ENCODE data around the gene RHEBL1. TPM values are rescaled to one million over a fixed set of nuclear protein-coding genes. Genes with fewer than 3 reads are reported as not detected.
A peak's percentile ranks its signal among the peaks of the same experiment; 100 is the strongest.

Gene RHEBL1
- total RNA-seq, 2 donors from 2014 or later = 0.35 TPM; not detected in 1

DNA sequence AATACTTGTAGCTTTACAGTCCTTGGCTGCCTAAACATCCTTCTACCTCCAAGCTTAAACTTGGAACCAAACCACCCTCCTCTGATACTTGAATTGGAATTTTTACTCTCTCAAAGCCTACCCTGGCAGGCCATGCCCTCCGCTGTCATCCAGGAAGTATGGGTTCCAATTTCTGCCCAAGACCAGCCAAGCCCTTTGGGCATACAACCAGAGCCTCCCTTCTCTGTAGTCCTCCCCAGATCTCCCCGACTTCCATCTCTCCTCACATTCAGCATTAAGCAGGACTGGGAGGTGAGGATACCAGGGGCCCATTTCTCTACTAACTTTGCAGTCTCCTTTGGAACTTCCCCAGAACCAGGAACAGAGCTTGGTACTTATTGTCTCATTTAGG is 25.2 kb upstream of the RHEBL1 start:
- TF ChIP-seq, protein P1, sequence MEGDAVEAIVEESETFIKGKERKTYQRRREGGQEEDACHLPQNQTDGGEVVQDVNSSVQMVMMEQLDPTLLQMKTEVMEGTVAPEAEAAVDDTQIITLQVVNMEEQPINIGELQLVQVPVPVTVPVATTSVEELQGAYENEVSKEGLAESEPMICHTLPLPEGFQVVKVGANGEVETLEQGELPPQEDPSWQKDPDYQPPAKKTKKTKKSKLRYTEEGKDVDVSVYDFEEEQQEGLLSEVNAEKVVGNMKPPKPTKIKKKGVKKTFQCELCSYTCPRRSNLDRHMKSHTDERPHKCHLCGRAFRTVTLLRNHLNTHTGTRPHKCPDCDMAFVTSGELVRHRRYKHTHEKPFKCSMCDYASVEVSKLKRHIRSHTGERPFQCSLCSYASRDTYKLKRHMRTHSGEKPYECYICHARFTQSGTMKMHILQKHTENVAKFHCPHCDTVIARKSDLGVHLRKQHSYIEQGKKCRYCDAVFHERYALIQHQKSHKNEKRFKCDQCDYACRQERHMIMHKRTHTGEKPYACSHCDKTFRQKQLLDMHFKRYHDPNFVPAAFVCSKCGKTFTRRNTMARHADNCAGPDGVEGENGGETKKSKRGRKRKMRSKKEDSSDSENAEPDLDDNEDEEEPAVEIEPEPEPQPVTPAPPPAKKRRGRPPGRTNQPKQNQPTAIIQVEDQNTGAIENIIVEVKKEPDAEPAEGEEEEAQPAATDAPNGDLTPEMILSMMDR (IDR thresholded peaks at IDR 0.05) = no peak
- Histone ChIP-seq H3K4me3 (peak overlapping the region in 1 of 2 donors; percentile 40), H3K27me3 (no peaks in the 10 kb centered on the region), H3K4me1 (peaks cover 0 to 45% of the 10 kb centered on the region in 2 donors), H3K27ac (no peak overlapping the region), H3K9me3 (no peaks in the 10 kb centered on the region), H3K36me3 (peaks cover 34% of the 10 kb centered on the region)
- DNase-seq (ENCODE audit: low spot score) = no peak

DNA sequence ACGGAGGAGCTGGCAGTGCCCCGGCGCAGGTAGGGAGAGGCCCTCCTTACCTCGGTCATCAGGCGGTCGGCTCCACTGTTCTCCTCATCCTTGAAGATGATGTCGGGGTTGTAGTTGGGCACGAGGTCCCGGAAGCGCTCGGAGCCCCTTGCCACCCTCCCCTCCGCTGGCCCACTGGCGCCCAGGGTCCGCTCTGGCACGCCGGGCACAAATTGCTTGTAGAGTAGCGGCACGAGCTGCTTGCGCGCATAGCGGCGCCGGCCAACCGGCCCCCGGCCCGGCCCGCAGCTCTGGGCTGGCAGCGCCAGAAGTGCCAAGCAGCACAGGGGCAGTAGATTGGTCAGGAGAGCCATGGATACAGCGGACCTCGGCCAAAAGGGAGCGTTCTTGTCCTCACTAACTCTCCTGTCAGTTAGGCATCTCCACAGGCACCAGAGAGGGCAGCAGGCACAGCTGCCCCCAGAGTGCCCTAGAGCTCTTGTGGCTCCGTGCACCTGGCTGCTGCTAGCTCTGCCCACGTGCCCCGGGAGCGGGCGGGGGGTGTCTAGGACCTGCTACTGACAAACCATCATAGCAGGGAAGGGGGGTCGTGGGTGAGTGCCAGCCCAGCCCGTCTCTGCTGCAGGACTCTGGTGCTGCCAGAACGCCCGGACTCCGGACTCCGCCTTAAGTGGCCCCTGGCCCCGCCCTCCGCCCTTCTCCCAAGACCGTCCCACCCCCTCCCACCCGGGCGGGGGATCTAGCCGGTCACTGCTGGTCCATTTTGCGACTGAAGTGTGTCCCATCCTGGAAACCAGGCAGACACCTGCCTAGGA is 24.6 kb upstream of the RHEBL1 start, which contains the start of gene DHH:
DHH (minus strand) TSS at position 642 of the 815 bp plus-strand sequence; CDS start at position 353, 289 bp downstream.
- peaks cover 0 to 51% of the 10 kb centered on the region in 2 donors for H3K4me1 ChIP-seq
- H3K27ac ChIP-seq = no peak within 1 kb of the TSS
- peaks cover 28% of the 10 kb centered on the region for H3K36me3 ChIP-seq
- H3K4me3 ChIP-seq = peak within 1 kb of the TSS; percentile 11 to 40
- H3K27me3 ChIP-seq = no peaks in the 10 kb centered on the region
- no peak for DNase-seq (ENCODE audit: low spot score)
- H3K9me3 ChIP-seq = no peaks in the 10 kb centered on the region
- TF ChIP-seq, protein P1 (IDR thresholded peaks at IDR 0.05) = no peak

DNA sequence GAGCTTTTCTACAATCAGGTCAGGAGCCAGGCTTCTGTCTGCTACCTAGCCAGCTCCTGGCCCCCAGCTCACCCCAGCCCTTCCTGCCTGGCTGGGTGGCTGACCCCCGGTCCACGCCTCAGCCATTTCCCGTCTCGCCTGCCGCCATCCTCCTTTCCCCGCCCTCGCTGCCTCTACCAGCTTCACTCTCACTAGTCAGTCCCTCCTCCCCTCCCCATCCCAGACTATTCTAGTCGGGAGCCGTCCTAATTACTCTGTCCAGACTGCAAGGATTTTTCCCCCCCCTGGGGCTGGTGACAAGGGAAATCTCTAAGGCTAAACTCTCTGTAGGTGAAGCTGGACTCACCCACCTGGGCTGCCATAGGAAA is 24.0 kb upstream of the RHEBL1 start:
- no peak overlapping the region for H3K27ac ChIP-seq
- TF ChIP-seq, protein P1 (IDR thresholded peaks at IDR 0.05) = no peak
- DNase-seq (ENCODE audit: low spot score) = no peak
- no peaks in the 10 kb centered on the region for H3K9me3 ChIP-seq
- no peaks in the 10 kb centered on the region for H3K27me3 ChIP-seq
- H3K36me3 ChIP-seq = peaks cover 22% of the 10 kb centered on the region
- H3K4me3 ChIP-seq = peak overlapping the region; percentile 11 to 40
- H3K4me1 ChIP-seq = peaks cover 0 to 55% of the 10 kb centered on the region in 2 donors

DNA sequence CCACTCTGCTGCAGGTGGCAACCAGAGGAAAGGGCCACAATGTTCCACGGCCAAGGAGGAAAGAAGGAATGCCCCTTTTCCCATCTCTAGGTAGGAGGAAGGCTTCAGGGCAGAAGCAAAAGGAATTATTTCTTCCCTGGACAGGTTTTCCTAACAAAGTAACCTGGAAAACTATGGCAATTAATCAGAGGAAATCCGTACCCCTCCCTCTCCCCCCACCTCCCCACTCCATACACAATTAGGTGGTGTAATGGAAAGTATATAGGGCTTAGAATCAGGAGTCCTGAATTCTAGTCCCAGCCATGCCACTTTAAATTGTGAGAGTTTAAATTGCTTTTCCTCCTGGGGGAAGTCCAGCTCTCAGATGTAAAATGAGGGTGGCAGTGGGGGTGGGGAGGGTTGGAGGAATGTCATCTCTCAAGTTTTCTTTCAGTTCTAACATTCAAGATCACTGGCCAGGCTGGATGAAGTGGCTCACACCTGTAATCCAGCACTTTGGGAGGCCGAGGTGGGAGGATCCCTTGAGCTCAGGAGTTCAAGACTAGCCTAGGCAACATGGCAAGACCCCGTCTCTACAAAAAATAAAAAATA is 23.1 kb upstream of the RHEBL1 start:
- Histone ChIP-seq H3K36me3 (peaks cover 14% of the 10 kb centered on the region), H3K9me3 (no peaks in the 10 kb centered on the region), H3K4me1 (peaks cover 0 to 59% of the 10 kb centered on the region in 2 donors), H3K27ac (no peak overlapping the region), H3K27me3 (no peaks in the 10 kb centered on the region), H3K4me3 (peak overlapping the region in 1 of 2 donors; percentile 36)
- DNase-seq (ENCODE audit: low spot score) = no peak
- TF ChIP-seq, protein P1 (IDR thresholded peaks at IDR 0.05) = no peak

DNA sequence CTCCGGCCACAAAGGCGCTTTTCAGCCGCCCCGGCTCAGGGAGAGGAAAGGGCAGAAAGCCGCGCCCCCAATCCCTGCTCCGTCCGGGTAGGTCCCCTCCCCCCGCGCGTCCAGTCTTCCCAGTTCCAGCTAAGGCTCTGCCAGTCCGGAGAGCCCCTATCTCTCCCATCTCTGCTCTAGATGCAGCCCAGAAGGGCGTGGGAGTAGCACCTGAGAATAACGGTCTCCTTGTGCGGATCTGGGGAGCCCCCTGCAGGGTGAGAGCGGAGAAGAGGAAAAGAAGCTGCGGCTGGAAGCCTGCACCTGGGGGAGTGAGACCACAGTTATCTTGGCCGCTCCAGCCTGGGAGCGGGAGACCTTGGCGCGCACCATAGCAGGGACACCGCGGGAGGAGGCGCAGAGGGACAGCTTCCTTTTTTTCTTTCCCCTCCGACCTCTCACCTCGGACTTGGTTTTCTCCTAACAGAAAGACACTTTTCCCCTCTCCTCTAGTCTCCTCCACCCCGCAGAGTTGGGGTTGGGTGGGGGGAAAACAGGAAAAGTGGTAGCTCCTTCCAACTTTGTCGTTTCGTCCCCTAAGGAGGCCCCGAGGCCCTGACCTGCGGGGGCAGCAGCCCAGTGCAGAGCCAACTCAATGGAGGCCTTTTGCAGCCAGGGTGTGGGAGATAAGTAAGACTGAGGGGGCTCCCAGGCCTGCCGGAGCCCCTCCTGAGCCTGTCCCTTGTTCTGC is 22.5 kb upstream of the RHEBL1 start:
- Histone ChIP-seq H3K4me3 (peak overlapping the region; percentile 23 to 36), H3K27me3 (no peaks in the 10 kb centered on the region)

More for the DNA sequence above, 22.5 kb upstream of the RHEBL1 start:
- Histone ChIP-seq H3K9me3 (no peaks in the 10 kb centered on the region), H3K4me1 (peaks cover 0 to 59% of the 10 kb centered on the region in 2 donors), H3K27ac (no peak overlapping the region), H3K36me3 (peaks cover 7% of the 10 kb centered on the region)
- no peak for DNase-seq (ENCODE audit: low spot score)
- TF ChIP-seq, protein P1 (IDR thresholded peaks at IDR 0.05) = peak in 1 of 2 donors; percentile 23
